ENCODE data around the gene SEMG2. TPM values are rescaled to one million over a fixed set of nuclear protein-coding genes. Genes with fewer than 3 reads are reported as not detected.
A peak's percentile ranks its signal among the peaks of the same experiment; 100 is the strongest.

SEMG2 gene
- total RNA-seq, 1 experiment from 2014 or later, result not detected

GRCh38 chr20:45229264-45230056, 8.3 kb downstream of the SEMG2 start:
- peak; percentile 20 for DNase-seq (ENCODE audit: low read depth)

GRCh38 chr20:45230631-45231030, 9.5 kb downstream of the SEMG2 start:
- no peak for DNase-seq (ENCODE audit: low read depth)

DNA sequence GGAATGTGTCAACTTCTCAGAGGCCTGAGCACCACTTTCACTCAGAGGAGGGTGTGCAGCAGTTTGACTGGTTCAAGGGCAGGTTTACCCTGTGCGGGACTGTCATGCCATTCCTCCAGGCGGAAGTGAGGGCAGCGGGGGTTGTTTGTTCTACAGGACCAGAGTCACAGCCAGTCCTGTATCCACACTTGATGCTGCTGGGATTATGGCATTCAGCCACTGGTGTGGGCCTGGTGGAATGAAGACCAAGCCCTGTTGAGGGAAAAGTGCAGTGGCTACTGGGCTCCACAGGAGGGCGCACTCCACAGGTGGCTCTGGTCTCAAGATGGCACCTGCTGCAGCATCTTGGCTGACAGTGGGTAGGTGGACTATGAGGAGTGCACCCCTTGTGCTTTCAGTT, 14.8 kb downstream of the SEMG2 start:
- no peak for DNase-seq (ENCODE audit: low read depth)

DNA sequence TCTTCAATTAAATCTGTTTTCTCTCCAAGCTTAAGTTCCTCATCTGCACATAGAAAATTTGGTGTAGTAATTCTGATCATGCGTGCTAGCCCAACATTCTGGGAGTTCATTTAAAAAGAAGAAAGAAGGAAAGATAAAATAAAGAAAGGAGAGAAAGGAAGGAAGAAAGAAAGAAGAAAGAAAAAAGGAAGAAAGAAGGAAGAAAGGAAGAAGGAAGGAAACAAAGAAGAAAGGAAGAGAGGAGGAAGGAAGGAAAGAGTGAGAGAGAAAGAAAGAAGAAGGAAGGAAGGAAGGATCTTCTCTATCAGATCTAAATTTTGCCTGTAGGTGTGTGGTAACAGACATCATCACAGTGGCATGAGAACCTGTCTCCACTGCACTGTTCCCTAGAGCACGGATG, 17.0 kb downstream of the SEMG2 start:
- DNase-seq (ENCODE audit: low read depth), result no peak

DNA sequence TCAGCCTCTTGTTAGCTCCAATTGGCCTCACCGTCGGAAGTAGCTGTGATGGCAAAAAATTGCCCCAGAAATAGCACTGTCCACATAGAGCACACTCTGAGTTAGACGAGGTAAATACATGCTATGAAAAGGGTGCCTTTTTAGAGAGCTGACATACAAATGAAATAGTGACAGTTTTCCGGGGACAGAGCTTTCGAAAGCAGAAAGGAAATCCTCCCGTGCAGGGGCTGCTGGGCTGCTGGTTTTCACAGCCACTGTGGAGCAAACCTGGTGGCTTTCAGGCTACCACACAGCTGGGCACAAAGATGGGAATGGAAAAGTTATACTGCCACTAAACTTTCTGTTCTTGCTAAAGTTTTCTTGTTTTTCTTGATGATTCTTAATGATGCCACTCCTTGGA, 24.9 kb downstream of the SEMG2 start:
- DNase-seq (ENCODE audit: low read depth), result no peak

DNA sequence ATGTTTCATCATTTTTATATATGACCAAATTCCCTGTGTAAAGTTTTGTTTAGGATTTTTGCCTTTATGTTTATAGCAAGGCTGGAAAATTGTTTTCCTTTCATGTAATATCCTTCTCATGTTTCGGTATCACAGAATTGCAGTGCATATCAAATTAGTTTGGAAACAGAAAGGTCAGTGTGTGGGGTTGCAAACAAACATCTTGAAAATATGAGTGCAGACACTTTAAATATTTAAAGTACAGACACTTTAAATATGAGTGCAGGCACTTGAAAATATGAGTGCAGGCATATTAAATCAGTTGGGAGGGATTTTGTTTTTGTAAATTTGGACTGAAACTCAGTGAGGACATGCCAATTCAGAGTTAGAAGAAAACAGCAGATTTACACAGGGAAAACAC, 26.7 kb downstream of the SEMG2 start:
- no peak for DNase-seq (ENCODE audit: low read depth)

DNA sequence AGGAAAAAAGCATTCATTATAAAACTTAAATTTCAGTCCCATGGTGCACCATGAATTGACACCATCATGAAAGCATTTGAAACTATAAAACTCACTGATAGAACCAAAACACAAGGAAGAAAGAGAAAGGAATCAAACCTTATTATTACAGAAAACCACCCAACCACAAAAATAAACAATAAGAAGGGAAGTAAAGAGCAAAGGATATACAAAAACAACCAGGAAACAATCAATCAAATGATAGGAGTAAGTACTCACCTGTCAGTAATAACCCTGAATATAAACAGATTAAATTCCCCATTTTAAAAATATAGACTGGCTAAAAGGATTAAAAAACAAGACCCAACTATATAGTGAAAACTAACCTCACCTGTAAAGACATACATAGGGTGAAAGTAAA, 27.4 kb downstream of the SEMG2 start:
- DNase-seq (ENCODE audit: low read depth), result no peak

DNA sequence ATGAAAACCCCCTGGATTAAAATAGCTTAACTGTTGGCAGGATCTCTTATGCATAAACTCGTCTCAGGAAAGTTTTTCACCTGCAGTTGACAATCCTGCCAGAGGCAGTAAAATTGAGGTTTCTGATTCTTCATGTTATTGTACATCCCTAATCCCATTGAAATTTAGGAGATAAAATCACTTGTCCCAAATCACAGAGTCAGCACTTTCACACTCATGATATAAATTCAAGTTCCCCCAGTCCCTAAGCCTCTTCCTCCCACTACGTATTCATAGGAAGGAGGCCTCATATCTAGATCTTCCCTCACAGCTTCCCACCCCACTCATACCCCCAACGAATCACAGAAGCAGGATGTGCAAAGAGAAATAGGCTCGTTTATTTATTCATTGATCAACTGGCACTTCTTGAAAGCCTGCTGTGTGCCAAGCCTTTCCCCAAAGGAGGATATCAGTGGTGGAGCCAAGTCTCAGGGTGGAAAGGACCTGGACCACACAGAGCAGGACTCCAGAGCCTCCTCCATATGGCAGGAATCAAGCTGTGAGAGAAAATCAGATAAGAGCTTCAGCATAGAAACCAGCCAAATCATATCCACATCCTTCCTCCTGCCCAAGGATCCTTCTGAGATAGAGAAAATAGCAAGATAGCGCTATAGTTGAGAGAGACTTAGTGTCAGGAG, 30.8 kb downstream of the SEMG2 start:
- DNase-seq (ENCODE audit: low read depth), result no peak

DNA sequence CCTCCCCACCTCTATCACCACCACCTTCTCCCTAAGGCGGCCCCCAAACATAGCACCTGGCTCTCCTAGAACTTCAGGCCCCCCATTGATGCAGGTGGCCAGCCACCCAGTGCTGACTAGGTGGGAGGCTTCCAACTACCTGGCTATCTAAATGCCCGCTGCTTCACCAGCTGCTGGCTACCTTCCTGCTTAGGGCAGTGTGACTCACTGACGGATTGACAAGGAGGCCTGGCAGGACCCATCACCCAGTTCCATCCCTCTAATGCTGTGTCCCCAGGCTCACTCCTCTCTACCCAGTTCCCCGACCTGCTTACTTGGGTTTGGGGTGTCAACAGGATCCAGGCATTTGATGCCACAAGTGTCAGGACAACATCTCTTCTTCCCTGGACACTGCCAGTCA, 32.1 kb downstream of the SEMG2 start:
- DNase-seq (ENCODE audit: low read depth), result no peak

GRCh38 chr20:45254383-45255262, 33.5 kb downstream of the SEMG2 start, which contains the start of gene SLPI:
Gene SLPI (minus strand): TSS chr20:45254564. CDS start chr20:45254543, 21 bp downstream.
- DNase-seq (ENCODE audit: low read depth), result no peak

DNA sequence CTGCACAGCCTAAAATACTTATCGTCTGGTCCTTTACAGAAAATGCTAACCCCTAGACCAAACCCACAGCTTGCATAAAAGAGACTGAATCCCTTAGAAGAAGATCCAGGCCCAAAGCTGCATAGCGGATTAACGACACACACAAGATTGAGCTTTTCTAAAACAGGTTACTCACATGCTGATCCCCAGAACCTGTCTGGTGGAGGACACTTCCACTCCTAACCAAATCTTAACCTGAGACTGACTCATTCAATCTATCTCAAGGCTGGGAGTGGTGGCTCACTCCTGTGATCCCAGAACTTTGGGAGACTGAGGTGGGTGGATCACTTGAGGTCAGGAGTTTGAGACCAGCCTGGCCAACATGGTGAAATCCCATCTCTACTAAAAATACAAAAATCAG, 36.0 kb downstream of the SEMG2 start:
- no peak for DNase-seq (ENCODE audit: low read depth)

DNA sequence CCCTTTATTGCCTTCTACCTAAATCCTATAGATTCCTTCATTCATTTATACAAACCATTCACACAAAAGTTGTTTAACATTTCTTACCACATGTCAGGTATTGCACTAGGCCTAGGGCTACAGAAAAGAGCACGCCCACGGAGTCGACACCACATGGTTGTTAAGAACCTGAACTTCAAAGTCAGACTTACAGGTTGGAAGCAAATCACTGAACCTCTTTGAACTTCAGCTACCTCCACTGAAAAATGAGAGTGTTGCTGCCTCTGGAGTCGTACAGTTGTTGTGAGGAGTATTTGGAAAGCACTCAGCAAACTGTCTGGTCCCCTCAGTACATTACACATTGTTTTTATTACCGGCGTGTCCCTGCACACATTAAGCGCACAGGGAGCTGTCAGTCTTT, 36.5 kb downstream of the SEMG2 start:
- no peak for DNase-seq (ENCODE audit: low read depth)

- no peak for DNase-seq (ENCODE audit: low read depth)
Measured at GRCh38 chr20:45258259-45258658, 37.1 kb downstream of the SEMG2 start.

- no peak for DNase-seq (ENCODE audit: low read depth)
Measured at GRCh38 chr20:45258664-45259063, 37.5 kb downstream of the SEMG2 start.

GRCh38 chr20:45263556-45264266, 42.5 kb downstream of the SEMG2 start:
- no peak for DNase-seq (ENCODE audit: low read depth)

- DNase-seq (ENCODE audit: low read depth), result no peak
Measured at GRCh38 chr20:45266977-45267376, 45.8 kb downstream of the SEMG2 start.

DNA sequence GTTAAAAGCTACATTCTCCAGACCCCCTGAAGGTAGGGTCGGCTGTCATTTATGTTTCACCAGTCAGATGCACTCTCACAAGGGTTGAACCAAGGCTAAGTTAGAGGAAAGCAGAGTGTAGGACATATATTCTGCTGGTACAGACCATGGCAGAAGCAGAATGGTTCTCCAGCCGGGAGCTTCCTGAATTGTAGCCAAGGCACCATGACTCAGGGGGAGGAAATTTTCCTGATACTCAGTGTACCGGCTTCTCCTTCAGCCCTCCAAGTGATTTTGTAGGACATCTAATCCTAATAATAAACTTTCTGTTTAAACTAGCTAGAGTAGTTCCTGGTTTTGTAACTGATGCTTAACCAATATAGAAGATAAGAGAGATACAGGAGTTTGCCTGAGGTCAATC, 47.4 kb downstream of the SEMG2 start:
- DNase-seq (ENCODE audit: low read depth), result no peak

DNA sequence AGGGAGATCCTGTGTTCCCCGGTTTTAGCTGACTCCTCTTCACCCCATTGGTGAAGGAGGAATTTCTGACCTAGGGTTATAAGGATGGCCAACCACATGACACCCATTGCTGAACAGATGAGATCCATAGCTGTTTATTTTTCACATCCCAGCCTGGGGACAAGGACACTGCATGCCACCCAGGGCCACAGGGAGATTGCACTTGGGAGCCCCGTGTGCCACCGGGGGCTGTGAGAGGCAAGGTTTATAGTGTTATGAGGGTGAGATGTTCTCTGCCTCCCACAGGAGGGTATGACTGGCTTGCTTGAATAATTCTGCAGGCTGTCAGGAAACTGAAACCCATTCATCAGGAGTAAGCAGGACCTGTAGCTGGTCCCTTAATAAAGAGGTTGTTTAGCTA, 47.9 kb downstream of the SEMG2 start:
- DNase-seq (ENCODE audit: low read depth), result no peak

GRCh38 chr20:45269754-45270270, 48.6 kb downstream of the SEMG2 start:
- DNase-seq (ENCODE audit: low read depth), result no peak

Data from RPMI7951 (cell line).